Transverse colon (tissue), 3 donors: Measurements from ENCODE around the gene MINDY4B.

Experiments
- EP300 ChIP-seq: sonication (generic); formaldehyde crosslinking; IDR thresholded peaks from one replicate; pipeline ENCODE4 v1.6.1; 2017; ENCODE audit warnings: antibody characterized with exemption, low read depth
- POLR2A ChIP-seq: fragments of 450-650 bp; IDR thresholded peaks from one replicate; pipeline ENCODE4 v1.6.1; 2016; ENCODE audit warnings: antibody characterized with exemption, mild to moderate bottlenecking, moderate library complexity
- TF ChIP-seq, protein P1 (sequence below), 5 experiments: fragments of 200-600 bp in 3 of 5; fragments of 450-650 bp in 2 of 5; sonication (generic) in 3 of 5; IDR thresholded peaks; 1 replicate in 2 of 5; 2 replicates in 3 of 5; pipeline ENCODE4 v1.5.1; 2016 to 2017; ENCODE audit warnings: antibody characterized with exemption in 5 of 5, inconsistent platforms in 3 of 5, mild to moderate bottlenecking in 2 of 5, moderate library complexity in 1 of 5

DNA sequence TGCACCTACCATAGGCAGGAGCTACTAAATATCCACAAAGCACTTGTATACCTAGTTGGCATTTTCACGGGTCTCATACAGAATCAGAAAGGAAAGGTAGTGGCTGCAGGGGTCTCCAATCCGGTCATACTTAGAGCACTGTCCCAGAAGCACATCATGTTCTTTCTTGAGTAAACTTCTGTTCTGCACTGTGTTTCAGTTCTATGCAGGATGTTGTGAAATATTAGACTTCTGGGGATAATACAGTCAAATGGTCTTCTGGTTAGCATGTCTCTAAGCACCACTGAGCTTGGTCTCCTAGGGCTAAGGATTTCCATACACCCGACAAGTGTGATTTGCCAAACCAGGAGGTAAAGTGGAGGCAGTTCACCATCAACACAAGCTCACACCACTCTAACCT is 27.9 kb downstream of the MINDY4B start:
- TF ChIP-seq POLR2A (no peak), EP300 (no peak)
- TF ChIP-seq, protein P1, sequence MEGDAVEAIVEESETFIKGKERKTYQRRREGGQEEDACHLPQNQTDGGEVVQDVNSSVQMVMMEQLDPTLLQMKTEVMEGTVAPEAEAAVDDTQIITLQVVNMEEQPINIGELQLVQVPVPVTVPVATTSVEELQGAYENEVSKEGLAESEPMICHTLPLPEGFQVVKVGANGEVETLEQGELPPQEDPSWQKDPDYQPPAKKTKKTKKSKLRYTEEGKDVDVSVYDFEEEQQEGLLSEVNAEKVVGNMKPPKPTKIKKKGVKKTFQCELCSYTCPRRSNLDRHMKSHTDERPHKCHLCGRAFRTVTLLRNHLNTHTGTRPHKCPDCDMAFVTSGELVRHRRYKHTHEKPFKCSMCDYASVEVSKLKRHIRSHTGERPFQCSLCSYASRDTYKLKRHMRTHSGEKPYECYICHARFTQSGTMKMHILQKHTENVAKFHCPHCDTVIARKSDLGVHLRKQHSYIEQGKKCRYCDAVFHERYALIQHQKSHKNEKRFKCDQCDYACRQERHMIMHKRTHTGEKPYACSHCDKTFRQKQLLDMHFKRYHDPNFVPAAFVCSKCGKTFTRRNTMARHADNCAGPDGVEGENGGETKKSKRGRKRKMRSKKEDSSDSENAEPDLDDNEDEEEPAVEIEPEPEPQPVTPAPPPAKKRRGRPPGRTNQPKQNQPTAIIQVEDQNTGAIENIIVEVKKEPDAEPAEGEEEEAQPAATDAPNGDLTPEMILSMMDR (IDR thresholded peaks at IDR 0.05), result no peak
